ENCODE results near the gene ZNF892.
"Not testable (repeated sequence)": the region's sequence is repeated elsewhere in the genome, so short reads cannot be mapped to it uniquely, and the experiment has no call there.

ZNF892 gene

DNA sequence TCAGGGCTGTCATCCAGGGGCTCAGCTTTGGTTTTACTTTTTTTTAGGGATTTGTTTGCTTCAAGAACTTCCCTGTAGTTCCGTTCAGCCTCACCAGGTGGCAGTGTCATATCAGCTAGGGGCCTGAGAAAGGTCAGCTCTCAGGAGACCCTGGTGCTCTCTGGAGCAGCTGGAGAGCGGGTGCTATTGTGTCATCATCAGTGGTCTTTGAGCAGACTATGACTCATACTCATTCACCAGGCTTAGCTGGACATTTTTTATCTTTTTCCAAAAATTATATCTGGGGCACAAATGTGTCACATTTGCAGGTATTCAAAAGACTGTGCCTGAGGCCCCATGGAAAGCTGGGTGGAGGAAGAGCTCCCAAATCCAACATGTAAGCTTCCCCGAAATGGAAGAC lies 24.4 kb downstream of the ZNF892 start:
- DNase-seq: peak; percentile 3

DNA sequence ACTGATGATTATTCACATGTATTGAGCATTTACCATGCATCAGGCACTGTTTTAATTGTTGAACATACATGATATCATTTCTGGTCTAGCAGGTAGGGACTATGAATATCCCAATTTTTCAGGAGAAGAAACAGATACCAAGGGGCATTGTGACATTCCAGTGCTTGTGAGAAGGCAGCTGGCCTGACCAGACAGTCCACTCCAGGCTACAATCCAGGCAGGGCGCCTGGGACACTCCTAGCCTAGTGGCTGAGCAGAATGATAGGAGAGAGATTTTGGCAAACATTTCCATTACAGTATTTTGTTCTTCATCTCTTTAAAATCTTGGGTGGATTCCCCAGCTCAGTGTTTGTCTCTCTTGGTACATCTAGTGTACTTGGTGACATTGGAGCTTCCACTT lies 24.9 kb downstream of the ZNF892 start:
- no peak for DNase-seq

DNA sequence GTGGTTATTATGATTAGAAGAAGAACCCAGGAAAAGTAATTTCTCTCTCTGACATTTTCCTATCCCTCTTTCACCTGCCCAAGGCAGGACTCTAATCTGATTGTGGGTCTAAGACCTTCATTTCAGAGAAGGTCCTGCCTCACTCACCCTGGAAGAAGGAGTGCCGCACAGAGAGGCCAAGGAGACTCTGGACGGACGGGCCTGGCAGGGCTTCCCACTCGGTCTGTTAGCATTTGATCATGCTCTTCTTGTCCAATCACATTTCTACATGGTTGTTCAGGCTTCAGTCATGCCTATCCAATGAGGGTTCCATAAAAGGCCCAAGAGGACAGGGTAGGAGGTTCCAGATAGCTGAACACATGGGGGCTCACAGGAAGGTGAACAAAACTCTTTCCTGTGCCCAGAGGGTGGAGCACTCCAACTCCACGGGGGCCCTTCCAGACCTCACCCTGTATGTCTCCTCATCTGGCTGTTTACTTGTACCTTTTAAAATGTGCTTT lies 27.0 kb downstream of the ZNF892 start:
- DNase-seq: no peak

DNA sequence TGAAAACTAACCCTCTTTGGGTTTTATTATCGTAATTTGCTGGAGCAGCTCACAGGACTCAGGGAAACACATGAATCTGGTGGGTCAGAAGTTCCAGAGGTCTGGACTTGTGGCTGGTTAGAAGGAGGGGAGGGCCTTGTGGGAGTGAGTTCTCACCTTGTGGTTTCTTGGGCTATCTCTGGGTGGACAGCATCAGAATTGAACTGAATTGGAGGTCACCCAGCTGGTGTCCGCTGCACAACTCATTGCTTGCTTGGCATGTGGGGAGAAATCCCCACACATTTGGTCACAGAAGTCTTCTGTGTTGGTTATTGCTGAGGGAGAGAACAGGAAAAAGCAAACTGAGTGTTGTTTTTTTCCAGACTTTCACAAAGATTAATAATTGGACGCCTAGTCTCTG lies 27.5 kb downstream of the ZNF892 start:
- no peak for DNase-seq

DNA sequence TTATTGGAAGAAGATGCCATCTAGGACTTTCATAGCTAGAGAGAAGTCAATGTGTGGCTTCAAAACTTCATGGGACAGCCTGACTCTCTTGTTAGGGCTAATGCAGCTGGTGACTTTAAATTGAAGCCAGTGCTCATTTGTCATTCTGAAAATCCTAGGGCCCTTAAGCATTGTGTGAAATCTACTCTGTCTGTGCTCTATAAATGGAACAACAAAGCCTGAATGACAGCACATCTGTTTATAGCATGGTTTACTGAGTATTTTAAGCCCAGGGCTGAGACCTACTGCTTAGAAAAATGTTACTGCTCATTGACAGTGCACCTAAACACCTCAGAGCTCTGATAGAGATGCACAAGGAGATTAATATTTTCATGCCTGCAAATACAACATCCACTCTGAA lies 30.8 kb downstream of the ZNF892 start:
- no peak for DNase-seq

DNA sequence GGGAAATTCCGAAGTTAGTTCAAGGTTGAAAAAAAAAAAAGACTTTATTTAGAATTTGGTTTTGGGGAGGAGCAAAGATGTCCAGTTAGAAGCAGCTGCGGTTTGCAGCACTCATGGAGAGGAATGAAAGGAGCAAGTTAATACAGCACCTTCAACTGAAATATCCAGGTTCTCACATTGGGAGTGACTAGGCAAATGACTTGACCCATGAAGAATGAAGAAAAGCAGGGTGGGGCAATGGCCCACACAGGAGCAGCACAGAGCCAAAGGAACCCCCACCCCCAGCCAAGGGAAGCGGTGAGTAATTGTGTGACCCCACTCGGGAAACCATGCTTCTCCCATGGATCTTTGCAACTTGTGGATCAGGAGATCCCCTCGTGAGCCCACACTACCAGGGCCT lies 32.8 kb downstream of the ZNF892 start:
- DNase-seq: no peak

DNA sequence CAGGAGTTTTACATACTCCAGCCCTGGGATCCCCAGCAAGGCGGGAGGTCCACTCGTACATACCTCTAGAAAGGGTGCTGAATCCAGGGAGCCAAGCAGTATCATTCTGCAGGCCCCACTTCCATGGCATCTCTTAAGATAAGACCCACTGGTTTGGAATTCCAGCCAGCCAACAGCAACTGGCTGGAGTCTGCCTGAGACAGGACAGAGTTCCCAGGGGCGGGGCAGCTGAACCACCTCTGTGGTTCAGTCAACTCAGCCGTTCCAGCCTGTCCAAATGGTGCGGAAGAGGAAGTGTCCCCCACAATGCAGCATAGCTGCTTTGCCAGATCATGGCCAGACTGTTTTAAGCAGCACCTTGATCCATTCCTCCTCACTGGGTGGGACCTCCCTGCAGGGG lies 33.2 kb downstream of the ZNF892 start:
- DNase-seq: no peak

DNA sequence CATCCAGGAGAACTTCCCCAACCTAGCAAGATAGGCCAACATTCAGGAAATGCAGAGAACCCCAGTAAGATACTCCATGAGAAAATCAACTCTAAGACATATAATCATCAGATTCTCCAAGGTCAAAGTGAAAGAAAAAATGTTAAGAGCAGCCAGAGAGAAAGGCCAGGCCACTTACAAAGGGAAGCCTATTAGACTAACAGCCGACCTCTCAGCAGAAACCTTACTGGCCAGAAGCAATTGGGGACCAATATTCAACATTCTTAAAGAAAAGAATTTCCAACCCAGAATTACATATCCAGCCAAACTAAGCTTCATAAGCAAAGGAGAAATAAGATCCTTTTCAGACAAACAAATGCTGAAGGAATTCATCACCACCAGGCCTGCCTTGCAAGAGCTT lies 34.8 kb downstream of the ZNF892 start:
- DNase-seq: not testable (repeated sequence)
